ENCODE data around the gene SLC25A39.

SLC25A39 gene

GRCh38 chr17:44308320-44308818 is 16.3 kb downstream of the SLC25A39 start, which contains the start of gene RUNDC3A:
RUNDC3A (plus strand) TSS chr17:44308601; CDS start chr17:44308833, 232 bp downstream.
- H3K27ac ChIP-seq = peak within 1 kb of the TSS; percentile 42; the same call in 1 of the 2 replicates
- no peak for TF ChIP-seq ZFX (IDR thresholded peaks at IDR 0.05; ENCODE audit: borderline replicate concordance)
- no peak for TF ChIP-seq CTCF (IDR thresholded peaks at IDR 0.05)

- TF ChIP-seq ZFX (IDR thresholded peaks at IDR 0.05; ENCODE audit: borderline replicate concordance) (no peak), CTCF (IDR thresholded peaks at IDR 0.05) (no peak)
- peak overlapping the region; percentile 42; the same call in 1 of the 2 replicates for H3K27ac ChIP-seq
Measured at GRCh38 chr17:44307387-44308186, 17.0 kb downstream of the SLC25A39 start.

- H3K27ac ChIP-seq = no peak overlapping the region
- TF ChIP-seq ZFX (IDR thresholded peaks at IDR 0.05; ENCODE audit: borderline replicate concordance) (no peak), CTCF (IDR thresholded peaks at IDR 0.05) (no peak)
Measured at GRCh38 chr17:44304651-44305050, 20.0 kb downstream of the SLC25A39 start.

GRCh38 chr17:44297975-44298374 is 26.6 kb downstream of the SLC25A39 start:
- H3K27ac ChIP-seq = no peak overlapping the region
- no peak for TF ChIP-seq CTCF (IDR thresholded peaks at IDR 0.05)
- no peak for TF ChIP-seq ZFX (IDR thresholded peaks at IDR 0.05; ENCODE audit: borderline replicate concordance)

GRCh38 chr17:44293509-44294226 is 31.0 kb downstream of the SLC25A39 start:
- TF ChIP-seq ZFX (IDR thresholded peaks at IDR 0.05; ENCODE audit: borderline replicate concordance) = no peak
- TF ChIP-seq CTCF (IDR thresholded peaks at IDR 0.05) = no peak
- H3K27ac ChIP-seq = no peak overlapping the region

GRCh38 chr17:44287651-44288050 is 37.0 kb downstream of the SLC25A39 start:
- no peak overlapping the region for H3K27ac ChIP-seq
- TF ChIP-seq ZFX (IDR thresholded peaks at IDR 0.05; ENCODE audit: borderline replicate concordance) = no peak
- TF ChIP-seq CTCF (IDR thresholded peaks at IDR 0.05) = no peak
